NCI-H748 (cell line): ENCODE data around the gene CDC42BPG.
A peak's percentile ranks its signal among the peaks of the same experiment; 100 is the strongest.
"Not testable (repeated sequence)": the region's sequence is repeated elsewhere in the genome, so short reads cannot be mapped to it uniquely, and the experiment has no call there.

Experiments
- DNase-seq: peaks from one replicate; lab custom pipeline; 2025; ENCODE audit not compliant: unreplicated experiment; lab: John Stamatoyannopoulos, UW

CDC42BPG gene

DNA sequence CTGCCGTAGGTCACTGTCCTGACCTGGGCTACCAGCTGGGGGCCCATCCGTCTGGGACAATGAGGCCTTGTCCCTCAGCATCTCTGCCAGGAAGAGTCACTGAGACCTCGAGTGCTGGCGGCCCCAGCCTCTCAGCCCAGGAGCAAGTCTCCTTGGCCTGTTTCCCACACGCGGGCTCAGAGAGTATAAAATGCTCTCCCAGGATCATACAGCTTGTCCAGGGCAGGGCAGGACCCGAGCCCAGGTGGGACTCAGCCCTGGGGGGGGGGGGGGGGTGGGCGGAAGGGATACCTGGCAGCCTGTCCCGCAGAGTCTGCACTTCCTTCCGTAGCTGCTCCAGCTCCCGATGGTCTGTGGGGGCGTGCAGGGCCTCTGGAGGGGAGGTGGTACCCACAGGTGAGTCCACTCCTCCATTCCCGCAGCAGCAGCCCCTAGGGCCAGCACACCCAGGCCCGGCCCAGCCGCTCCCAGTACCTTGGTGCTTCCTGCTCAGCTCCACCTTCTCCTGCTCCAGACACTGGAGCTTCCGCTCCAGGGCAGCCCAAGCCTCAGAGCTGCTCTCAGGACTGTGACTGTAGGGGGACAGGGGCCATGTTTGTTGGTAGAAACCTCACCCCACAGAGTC, 7.9 kb downstream of the CDC42BPG start:
- DNase-seq, result no peak

DNA sequence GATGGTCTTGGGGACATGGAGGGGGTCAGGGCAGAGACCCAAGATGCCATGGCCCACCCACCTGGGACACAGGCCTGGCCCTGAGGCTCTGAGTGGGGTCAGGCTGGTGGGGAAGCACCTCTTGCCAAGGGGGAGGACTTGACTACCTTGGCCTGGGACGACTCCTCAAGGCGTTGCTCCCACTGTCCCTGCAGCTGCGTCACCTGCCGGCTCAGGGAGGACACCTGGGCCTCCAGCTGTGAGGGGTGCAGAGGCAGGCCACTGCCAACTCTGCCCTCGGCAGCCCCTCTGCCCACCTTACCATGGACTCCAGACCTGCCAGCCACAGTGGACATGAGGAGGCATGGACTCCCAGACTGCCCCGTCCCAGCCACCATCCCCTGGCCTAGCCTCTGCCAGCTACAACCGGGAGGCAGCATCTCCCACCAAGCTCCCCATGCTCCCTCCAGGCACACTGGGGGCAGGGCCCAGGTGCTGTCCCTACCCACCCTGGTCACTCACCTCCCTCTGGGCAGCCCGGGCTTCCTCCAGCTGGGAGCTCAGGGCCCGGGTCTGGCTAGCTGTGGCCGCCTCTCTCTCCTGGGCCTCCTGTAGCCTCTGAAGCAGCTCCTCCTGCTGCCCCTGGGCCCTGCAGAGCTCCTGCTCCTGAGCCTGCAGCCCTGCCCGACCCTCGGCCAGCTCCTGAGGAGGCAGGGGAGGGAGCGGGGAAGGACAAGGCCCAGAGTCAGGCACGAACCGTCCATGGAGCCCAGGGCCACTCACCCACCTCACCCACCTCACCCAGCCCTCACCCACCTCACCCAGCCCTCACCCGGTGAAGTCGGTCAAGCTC, 8.6 kb downstream of the CDC42BPG start:
- no peak for DNase-seq

DNA sequence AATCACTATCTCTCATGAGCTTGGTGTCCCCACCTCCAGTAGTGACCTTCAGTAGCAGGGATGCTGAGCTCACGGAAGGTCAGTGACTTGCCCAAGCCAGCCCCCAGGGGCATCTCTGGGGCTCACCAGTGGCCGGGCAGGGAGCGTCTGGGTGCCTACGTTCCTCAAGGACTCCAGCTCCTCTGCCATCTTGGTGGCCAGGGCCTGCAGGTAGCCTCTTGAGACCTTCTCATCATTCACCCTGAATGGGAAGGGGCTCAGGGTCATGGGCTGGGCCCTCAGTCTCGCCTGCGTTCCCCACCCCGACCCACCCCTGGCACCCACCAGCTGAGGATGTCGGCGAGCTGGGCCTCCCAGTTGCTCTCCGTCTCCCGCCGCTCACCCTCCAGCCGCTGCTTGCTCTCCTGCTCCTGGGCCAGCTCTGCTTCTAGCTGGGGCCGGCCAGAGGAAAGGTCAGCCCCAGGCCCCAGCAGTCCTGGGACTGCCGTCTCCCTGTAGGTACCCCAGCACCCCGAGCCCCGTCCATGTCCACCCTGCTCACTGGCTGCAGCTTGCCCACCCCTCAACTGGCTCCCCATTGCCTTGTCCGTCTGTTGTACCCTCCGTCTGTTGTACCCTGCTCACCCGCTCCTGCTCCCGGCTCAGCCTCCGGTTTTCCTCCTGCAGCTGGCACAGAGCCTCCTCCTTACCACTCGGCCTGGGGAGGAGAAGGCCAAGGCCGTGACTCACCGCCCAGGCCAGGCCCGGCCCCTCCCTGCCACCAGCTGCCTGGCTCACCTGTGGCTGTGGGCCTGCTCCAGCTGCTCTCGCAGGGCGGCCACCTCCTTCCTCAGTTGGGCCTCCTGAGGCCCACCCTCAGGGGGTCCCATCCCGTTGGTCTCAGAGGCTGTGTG, 9.5 kb downstream of the CDC42BPG start:
- DNase-seq, result no peak

DNA sequence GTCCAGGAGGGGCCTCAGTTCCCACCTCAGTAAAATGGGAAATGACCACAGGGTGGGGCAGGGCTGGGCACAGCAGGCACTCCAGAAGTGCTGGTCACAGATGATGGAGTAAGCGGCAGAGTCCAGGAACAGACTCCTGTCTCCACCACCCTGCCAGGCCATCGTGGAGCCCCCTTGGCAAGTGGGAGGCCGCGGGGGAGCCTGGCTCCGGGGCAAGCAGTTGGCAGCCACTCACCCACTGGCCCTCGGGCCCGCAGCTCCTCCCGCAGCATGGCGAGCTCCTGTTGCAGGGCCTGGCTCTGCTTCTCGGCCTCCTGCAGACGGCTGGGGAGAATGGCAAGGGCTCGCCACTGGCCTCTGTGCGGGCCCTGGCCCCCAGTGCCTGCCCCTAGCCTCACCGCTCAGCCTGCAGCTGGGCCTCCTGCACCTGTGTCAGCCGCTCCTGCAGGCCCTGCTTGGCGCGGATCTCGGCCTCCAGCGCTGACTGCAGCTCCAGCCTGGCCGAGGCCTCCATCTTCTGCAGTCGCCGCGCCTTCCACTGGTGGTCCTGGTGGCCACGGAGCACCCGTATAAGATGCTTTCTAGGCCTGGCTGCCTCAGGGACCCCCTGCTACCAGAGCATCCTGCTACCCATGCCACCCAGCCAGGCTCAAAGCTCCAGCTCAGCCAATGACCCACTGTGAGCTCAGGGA, 10.3 kb downstream of the CDC42BPG start:
- no peak for DNase-seq

DNA sequence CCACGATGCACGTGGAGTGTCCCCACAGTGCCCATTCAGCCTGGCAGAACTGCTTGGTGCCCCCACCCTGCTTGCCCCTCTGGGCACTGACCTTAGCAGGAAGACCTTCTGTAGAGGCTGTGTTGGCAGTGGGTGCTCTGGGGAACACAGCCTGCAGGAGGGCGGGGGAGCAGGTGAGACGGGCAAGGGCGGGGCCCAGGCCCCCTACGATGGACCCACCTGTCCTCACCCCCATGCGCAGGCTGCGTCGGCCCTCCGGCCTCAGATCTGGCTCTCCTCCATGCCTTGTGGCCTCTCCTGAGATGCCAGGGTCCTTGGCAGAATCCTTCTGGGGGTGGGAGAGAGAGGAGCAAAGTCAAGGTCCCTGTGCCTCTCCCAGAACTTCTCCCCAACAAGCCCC, 10.9 kb downstream of the CDC42BPG start:
- no peak for DNase-seq

DNA sequence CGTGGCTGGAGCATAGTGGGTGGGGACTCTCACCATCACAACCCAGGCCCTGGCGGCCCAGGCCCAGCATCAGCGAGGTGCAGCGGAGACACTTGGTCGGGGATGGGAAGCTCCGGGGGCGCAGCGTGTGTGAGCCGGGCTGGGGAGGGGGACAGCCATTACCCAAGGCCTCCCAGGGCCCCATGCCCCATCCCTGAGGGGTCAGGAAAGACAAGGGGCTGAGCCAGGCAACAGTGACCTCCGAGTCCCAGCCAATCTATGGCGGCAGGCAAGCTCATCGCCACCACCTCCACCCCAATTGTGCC, 11.3 kb downstream of the CDC42BPG start:
- no peak for DNase-seq

DNA sequence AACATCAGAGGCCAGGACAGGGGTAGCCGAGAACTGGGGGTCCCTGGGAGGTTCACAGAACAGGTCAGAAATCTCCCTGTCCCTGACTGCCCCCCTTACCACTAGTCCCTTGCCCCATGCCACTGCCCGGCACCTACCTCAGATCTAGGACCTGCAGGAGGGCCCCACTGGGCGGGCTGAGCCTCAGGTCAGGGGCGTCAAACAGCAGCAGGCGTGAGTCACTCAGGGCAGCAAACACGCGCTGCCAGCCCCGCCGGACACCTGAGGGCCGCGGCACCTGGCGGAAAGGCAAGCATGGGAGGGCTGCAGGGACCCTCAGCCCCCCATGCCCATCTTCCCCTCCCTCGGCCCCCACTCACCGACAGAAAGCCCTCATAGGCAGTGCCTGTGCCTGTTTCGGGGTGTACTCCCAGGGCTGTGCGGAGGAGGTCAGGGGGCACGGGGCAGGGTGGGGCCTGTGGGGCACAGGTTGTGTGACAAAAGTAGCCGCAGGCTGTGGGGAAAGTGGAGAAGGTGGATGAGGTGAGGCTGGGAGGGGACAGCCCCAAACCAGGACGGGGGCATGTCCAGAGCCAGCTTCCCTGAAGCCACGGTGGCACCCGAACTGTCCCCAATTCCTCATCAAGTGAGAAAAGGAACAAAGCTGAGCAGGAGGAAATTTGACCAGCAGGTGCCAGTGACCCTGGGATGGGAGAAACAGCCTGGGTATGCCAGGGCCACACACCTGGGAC, 11.8 kb downstream of the CDC42BPG start:
- DNase-seq, result no peak

DNA sequence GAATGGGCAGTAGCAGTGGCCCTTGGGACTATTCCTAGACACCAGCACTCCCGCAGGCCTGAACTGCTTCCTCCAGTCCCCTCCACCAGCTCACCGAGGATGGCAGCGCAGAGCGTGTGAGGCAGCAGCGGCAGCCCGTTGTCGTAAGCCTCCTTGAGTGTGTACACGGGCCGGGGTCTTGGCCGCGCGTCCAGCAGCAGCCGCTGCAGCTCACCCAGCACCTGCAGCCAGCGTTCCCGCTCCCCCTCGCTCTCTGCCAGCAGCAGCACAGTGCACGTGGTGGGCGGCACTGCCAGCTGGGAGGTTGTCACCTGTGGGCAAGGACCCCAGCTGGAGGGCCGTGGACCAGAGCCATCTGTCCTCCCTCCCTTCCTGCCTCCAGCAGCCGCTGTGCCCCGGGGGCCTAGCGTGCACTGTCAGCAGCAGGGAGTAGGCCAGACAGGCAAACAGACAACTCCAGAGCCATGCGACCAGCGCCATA, 13.0 kb downstream of the CDC42BPG start:
- DNase-seq, result no peak

DNA sequence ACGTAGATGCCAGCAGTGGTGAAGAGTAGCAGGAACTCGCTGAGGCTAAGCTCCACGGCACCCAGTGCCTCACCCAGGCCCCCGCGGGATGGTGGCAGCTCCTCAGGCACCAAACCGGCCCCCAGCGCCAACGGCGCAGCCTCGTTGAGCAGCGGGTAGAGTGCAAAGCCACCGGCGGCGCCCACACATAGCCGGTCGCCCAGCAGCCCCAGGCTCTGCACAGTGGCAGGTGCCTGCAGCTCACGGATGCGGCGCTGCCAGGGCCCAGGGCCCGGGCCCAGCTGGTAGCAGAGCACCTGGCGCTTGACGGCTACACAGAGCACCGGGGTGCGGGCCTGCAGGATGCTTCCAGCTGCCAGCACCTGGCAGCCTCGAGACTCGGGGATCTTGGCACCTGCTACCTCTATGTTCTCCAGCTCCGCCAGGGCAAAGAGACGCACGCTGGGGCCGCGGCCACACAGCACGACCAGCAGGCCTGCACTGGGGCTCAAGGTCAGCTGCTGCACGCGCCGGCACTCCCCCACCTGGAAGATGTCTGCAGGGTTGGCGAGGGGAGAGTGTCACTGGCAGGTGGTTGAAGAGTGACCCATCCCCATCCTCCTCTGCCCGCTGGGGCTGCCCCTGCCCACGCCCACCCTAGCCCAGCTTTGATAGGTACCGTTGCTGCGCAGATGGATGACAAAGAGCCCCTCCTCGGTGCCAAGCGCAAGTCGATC, 14.8 kb downstream of the CDC42BPG start:
- DNase-seq, result no peak

DNA sequence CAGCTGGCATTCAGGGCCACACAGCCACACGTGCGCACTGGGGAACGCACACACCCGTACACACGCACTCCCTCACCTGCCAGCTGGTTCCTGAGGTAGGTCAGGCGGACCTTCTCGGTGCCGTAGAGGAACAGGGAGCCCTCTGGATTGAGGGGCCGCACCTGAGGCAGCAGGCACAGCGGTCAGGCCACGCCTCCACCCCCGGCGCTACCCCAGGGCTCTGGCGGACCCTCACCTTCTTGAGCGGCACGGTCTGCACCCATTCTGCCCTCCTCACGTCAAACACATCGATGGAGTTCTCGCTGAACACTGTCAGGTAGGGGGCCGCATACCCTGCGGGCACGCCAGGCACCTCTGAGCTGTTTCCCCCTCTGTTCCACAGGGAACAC, 17.0 kb downstream of the CDC42BPG start:
- DNase-seq, result no peak

DNA sequence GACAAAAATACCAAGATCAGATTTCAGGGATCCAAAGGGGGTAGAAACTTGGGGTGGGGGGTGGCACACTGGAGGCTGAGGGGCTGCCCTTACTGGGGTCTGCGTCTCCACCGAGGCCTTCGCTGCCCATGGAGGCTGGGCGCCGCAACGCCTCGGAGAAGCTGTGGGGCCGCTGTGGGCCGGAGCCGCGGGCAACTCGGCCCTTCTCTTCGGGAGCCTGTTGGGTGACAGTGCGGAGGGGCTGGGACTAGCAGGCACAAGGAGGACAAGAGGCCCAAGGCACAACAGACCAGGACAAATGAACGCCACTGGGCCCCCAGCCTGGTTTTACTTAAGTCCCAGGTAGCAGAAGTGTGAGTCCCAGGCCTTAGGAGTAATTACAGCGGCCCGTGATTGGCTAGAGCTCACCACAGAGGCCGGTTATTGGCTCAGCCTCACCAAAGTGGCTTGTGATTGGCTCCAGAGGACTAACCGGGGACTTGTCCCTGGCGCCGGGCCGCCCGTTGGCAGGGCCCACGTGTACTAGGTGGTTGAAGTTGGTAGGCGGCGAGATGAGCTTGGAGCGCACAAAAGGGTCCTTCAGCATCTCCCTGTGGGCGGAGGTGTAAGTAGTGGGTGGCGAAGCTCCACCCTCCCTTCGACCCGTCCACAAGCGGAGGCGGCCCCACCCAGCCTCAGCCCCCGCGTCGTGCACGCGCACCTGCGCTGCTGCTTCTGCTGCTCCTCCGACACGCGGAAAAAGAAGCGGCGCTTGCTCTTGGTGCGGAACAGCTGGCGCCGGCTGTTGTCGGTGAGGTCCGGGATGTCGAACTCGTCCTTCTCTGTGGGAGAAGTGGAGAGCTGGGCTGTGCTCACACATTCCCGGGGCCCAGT, 17.6 kb downstream of the CDC42BPG start:
- DNase-seq, result no peak

DNA sequence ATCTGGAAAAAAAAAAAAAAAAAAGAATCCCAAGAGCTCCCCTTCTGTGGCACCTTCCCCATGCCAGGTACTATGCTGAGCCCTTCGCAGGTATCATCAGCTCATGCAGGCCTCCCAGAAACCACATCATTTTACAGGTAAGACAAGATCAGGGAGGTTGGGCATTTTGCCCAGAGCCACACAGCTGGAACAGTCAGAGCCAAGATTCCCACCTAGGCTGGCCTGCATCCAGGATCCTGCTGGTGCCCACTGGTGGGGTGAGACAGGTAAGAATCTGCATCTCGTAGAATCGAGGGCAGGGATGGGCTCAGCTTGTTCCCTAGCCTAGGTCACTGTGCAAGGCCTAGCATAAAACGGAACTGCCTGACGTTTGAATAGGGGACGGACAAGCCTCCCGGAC, 18.4 kb downstream of the CDC42BPG start:
- no peak for DNase-seq

DNA sequence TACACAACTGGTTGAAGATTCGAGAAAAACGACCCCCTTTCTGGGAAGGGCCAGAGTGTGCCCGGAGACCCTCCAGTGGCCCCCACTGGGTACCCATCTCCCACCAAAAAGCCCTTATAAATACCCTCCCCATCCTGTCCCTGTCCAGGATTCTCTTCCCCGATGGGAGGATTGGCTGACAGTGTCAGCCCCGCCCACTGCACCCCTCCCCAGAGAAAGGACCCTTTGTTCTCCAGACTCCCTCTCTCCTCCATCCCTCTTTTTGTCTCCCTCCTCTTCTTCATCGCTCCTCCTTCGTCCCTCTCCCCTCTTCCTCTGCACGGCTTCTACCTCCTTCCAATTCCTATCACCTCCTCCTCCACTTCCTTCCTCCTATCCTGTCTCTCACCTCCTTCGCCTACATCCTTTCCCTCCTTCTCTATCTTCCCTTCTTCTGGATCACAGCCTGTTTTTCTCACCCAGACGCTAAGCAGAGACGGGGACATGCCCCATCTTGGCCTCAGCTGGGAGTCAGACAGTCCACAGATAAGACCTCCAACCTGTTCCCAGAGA, 20.8 kb downstream of the CDC42BPG start:
- no peak for DNase-seq

DNA sequence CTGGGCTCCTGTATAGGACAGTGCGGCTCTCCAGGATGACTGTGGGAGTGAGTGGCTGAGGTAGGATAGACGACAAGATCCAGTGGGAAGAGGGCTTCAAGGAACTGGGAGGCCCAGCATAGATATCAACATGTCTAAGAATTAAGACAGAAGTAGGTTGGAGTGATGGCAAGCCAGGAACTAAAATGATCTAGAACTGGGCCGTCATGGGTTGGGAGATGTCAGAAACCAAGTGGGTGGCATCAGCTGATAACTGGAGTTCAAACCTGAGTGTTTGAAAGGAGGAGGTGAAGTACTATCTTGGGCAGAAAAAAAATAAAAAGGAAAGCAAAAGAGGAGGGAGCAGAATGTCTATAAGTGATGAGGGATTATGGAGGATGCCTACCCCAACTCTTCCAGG, 27.0 kb downstream of the CDC42BPG start:
- no peak for DNase-seq

DNA sequence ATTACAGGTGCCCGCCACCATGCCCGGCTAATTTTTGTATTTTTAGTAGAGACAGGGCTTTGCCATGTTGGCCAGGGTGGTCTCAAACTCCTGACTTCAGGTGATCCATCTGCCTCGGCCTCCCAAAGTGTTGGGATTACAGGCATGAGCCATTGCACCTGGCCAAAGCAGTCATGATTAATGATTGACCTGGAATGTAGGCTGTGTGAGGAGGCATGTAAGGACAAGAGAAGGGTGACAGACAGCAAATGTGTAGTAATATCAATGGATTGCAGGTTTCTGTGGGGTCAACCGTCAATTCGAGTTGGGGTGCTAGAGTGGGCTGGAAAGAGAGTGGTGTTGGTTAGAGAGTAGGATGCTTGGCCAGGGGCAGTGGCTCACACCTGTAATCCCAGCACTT, 29.0 kb downstream of the CDC42BPG start:
- not testable (repeated sequence) for DNase-seq

DNA sequence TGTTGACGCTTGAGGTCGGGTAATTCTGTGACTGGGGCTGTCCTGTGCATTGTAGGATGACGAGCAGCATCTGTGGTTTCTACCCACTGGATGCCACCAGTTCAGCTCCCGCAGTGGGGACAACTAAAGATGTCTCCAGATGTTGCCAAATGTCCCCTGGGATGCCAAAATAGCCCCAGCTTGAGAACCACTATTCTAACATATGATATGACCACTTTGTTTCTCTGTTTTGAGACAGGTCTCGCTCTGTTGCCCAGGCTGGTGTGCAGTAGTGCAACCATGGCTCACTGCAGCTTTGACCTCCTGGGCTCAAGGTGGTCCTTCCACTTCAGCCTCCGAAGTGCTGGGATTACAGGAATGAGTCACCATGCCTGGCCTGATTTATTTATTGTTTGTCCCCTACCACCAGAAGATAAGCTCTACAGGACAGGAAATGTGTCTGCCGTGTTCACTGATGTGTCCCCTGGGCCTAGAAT, 29.7 kb downstream of the CDC42BPG start:
- no peak for DNase-seq

DNA sequence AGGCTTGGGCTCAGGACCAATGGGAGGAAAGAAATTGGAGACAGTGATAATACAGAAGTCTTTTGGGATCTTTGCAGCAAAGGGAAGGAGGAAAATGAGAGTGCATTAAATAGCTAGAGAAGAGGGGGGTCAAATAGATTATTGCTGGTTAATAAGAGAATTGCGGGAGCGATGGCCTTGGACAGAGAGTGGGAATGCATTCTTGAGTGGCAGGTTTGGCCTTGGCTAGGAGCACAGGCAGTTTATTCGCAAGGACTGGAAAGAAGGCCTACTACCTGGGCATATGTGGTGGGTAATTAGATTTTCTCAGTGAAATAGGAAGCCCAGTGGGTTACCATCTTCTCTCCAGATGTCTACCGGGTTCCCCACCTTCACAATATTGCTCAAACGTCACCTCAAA, 30.6 kb downstream of the CDC42BPG start:
- DNase-seq, result no peak

DNA sequence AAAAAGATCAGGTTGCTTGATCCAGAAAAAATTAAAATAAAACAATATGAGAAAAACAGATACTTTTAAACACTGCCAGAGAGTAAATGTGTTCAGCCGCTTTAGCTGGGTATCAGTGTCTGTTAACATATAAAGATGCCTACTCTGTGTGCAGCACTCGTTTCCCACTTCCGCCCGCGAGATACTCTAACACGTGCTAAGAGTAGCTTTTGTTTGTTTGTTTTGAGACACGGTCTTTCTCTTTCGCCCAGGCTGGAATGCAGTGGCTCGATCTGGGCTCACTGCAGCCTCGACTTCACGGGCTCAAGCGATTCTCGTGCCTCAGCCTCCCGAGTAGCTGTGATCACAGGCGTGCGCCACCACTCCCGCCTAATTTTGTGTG, 33.6 kb downstream of the CDC42BPG start:
- peak; percentile 76 for DNase-seq
